Measurements from ENCODE around the gene GUF1.
A peak's percentile ranks its signal among the peaks of the same experiment; 100 is the strongest.

GUF1 gene

GRCh38 chr4:44725166-44725565, 46.9 kb downstream of the GUF1 start:
- Histone ChIP-seq H3K27ac (replicated peaks) (no peak overlapping the region), H3K27me3 (ENCODE audit: insufficient read depth, poor library complexity, severe bottlenecking) (no peaks in the 10 kb centered on the region), H3K4me3 (replicated peaks; ENCODE audit: insufficient read depth, low read length) (peak overlapping the region; percentile 53)
- no peak for DNase-seq (ENCODE audit: low read depth in 1 of 2, low spot score in 1 of 2)
- TF ChIP-seq CTCF (IDR thresholded peaks at IDR 0.05; ENCODE audit: insufficient read depth, low read length) (no peak), POLR2AphosphoS5 (IDR thresholded peaks at IDR 0.05; ENCODE audit: low read depth) (no peak), REST (IDR thresholded peaks at IDR 0.05; ENCODE audit: insufficient replicate concordance, low read depth) (no peak), SPI1 (IDR thresholded peaks at IDR 0.05; ENCODE audit: borderline replicate concordance, low read depth) (no peak), GABPA (IDR thresholded peaks at IDR 0.05; ENCODE audit: low read depth) (no peak)

GRCh38 chr4:44725726-44726037, 47.5 kb downstream of the GUF1 start:
- TF ChIP-seq SPI1 (IDR thresholded peaks at IDR 0.05; ENCODE audit: borderline replicate concordance, low read depth) (no peak), GABPA (IDR thresholded peaks at IDR 0.05; ENCODE audit: low read depth) (no peak), CTCF (IDR thresholded peaks at IDR 0.05; ENCODE audit: insufficient read depth, low read length) (no peak), POLR2AphosphoS5 (IDR thresholded peaks at IDR 0.05; ENCODE audit: low read depth) (no peak), REST (IDR thresholded peaks at IDR 0.05; ENCODE audit: insufficient replicate concordance, low read depth) (no peak)
- H3K4me3 ChIP-seq (replicated peaks; ENCODE audit: insufficient read depth, low read length) = peak overlapping the region; percentile 53
- H3K27me3 ChIP-seq (ENCODE audit: insufficient read depth, poor library complexity, severe bottlenecking) = no peaks in the 10 kb centered on the region
- peak overlapping the region; percentile 61 for H3K27ac ChIP-seq (replicated peaks)
- no peak for DNase-seq (ENCODE audit: low read depth in 1 of 2, low spot score in 1 of 2)

GRCh38 chr4:44726038-44726871, 48.0 kb downstream of the GUF1 start, which contains the start of gene GNPDA2:
Gene GNPDA2 (minus strand): TSS chr4:44726556. CDS start chr4:44722207, 4,349 bp downstream.
- TF ChIP-seq SPI1 (IDR thresholded peaks at IDR 0.05; ENCODE audit: borderline replicate concordance, low read depth) (peak; percentile 1; the same call in 1 of the 2 replicates), REST (IDR thresholded peaks at IDR 0.05; ENCODE audit: insufficient replicate concordance, low read depth) (no peak), POLR2AphosphoS5 (IDR thresholded peaks at IDR 0.05; ENCODE audit: low read depth) (peak; percentile 74)
- DNase-seq (ENCODE audit: low read depth in 1 of 2, low spot score in 1 of 2) = peak; percentile 73 to 83
- peak within 1 kb of the TSS; percentile 53 for H3K4me3 ChIP-seq (replicated peaks; ENCODE audit: insufficient read depth, low read length)
- H3K27ac ChIP-seq (replicated peaks) = peak within 1 kb of the TSS; percentile 61
- no peaks in the 10 kb centered on the region for H3K27me3 ChIP-seq (ENCODE audit: insufficient read depth, poor library complexity, severe bottlenecking)
